ENCODE measurements around the gene MAZ.

MAZ gene

DNA sequence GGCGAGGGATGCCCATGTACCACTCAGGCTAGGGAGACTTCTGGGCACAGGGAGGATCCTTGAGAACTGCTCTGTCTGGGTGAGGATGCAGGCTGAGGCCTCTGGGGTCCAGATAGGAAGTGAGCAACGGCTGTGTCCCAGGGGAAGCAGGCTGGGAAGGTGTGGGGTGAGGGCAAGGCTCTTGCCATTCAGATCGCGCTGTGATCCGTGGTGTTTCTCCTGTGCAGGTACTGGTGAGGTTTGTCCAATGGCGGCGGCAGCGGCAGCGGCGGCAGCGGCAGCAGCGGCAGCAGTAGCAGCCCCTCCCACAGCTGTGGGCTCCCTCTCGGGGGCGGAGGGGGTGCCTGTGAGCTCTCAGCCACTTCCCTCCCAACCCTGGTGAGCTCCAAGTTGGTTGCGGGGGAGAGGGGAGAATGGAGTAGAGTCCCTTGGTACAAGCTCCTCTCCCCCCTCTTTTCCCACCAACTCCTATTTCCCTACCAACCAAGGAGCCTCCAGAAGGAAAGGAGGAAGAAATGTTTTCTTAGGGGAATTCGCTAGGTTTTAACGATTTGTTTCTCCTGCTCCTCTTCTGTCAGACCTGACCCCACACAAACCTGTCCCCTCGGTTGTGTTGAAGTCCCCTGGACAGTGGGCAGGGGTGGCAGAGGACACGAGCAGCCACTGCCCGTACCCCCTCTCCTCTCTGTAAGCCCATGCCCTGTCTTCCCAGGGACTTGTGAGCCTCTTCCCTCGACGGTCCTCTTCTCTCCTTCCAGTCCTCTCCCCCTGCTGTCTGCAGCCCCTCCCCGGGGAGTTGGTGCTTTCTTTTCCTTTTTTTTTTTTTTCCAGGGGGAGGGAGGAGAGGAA, 3.7 kb downstream of the MAZ start:
- DNase-seq (ENCODE audit: low read depth in 2 of 2): no peak

DNA sequence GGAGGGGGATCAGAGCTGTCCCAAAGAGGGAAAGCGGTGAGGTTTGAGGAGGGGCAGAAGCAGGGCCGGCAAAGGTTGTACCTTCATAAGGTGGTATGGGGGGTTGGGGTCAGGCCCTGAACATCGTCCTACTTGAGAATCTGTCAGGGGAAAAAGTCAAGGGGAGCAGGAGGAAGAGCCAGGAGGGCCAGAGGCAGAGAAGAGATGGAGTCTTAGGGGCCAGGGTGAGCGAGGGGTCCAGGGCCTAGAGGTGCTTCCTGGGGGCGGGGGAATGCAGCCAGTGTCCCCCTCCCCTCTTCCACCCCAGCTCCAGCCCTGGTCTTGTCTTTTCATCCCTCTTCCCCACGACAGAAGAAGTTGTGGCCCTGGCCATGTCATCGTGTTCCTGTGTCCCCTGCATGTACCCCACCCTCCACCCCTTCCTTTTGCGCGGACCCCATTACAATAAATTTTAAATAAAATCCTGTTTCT, 4.4 kb downstream of the MAZ start:
- DNase-seq (ENCODE audit: low read depth in 2 of 2): no peak

DNA sequence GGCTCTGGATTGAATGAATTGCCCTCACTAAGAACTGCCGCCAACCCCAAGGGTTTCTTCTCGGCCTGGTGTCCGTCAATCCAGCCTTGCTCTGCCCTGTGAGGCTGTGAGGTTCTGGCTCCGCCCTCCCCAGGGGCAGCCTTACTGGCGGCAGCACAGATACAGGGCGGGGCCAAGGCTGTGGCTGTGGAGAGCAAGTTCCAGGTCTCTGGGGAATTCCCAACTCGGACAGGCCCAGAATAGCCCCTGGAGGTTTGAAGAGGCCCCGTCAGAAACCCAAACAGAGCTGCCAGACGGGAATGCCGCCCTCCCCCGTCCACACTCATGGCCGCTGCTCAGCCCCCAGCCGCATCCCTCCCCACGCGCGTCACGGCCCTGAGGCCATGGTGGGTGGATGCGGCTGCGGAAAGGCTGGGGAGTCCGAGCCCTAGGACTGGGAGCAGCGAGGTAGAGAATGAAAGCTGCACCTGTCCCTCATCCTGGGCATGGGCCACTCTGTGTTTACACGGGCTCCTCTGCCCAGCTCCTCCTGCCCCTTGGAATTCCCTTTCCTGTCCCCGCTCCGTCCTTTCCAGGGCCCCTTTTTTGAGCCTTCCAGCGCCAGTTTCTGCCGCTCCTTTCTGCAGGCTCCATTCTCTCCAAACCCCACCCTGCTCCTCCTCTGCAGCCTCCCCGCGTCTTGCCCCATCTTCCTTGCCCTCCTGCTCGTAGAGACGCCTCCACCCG, 5.0 kb downstream of the MAZ start:
- no peak for DNase-seq (ENCODE audit: low read depth in 2 of 2)

DNA sequence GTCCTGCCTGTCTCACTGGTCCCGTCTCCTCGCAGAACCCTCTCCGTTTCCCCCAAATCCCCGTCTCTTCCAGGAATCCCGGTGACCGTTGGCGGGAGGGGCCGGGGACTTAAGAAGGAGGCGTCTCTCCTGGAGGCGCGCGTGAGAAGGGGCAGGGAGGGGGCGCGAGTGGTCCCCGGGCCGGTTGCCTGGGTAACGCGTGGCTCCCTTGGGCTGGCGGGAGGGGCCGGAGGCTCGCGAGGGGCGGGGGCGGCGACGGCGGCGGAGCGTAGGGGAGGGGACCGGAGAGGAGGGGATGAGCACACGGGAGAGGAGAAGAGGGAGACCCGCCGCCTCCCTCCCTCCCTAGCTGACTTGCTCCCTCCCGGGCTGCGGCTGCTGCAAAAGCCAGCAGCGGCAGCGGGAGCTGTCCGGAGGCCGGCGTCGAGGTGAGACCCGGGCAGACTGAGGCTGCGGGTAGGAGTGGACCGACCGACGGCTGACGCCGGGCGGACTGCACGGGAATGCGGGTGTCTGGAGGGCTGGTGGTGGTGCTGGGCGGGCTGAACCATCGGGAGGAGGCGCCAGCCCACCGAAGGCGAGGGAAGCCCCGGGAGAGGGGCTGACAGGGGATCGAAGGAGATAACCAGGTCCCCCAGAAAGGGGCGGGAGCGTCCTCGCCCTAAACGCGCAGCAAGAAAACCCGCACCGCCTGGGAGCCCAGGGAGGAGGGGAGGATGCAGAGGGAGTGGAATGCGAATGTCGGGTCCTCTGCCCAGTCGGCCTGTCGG, 5.8 kb downstream of the MAZ start, which contains the start of gene PRRT2:
TSS of gene PRRT2 (plus strand) at position 298 of the 770 bp plus-strand sequence. CDS start 862 bp downstream, outside the sequence.
- DNase-seq (ENCODE audit: low read depth in 2 of 2): no peak

DNA sequence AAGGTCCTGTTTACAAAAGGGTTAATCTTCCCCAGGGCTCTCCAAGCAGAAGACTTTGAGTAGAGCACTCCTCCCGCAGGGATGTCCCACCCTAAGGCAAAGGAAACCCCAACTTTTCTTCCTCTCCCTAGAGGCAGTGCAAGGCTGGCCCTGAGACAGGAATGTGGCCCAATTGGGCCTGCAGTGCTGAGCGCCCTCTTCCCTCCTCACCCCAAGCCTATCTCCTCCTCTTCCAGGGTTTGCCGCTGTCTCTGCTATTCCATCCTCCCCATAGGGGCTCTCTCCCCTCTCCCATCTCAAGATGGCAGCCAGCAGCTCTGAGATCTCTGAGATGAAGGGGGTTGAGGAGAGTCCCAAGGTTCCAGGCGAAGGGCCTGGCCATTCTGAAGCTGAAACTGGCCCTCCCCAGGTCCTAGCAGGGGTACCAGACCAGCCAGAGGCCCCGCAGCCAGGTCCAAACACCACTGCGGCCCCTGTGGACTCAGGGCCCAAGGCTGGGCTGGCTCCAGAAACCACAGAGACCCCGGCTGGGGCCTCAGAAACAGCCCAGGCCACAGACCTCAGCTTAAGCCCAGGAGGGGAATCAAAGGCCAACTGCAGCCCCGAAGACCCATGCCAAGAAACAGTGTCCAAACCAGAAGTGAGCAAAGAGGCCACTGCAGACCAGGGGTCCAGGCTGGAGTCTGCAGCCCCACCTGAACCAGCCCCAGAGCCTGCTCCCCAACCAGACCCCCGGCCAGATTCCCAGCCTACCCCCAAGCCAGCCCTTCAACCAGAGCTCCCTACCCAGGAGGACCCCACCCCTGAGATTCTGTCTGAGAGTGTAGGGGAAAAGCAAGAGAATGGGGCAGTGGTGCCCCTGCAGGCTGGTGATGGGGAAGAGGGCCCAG, 6.7 kb downstream of the MAZ start:
- DNase-seq (ENCODE audit: low read depth in 2 of 2): no peak

DNA sequence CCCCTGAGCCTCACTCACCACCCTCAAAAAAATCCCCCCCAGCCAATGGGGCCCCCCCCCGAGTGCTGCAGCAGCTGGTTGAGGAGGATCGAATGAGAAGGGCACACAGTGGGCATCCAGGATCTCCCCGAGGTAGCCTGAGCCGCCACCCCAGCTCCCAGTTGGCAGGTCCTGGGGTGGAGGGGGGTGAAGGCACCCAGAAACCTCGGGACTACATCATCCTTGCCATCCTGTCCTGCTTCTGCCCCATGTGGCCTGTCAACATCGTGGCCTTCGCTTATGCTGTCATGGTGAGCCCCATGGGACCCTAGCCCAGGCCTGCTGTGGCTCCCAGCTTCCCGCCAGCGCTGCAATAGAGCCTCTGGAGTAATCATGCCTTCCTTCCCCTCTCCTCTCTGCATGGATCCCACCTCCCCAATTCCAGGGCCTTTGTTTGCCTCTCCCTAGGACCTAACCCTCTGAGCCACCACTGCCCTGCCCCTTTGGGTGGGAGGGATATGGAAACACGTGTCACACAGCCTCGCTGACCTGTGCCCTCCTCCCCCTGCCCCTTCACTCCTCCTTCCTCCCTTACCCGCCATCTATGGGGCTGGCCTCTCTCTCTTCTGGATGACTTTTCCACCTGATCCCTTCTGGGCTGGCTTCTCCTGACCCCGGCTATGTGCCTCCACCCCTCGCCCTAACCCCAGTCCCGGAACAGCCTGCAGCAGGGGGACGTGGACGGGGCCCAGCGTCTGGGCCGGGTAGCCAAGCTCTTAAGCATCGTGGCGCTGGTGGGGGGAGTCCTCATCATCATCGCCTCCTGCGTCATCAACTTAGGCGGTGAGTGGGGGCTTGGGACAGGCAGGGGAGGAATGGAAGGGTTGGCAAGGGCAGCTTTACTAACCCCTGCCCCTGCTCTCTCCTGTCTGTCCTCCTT, 7.6 kb downstream of the MAZ start:
- DNase-seq (ENCODE audit: low read depth in 2 of 2): no peak

DNA sequence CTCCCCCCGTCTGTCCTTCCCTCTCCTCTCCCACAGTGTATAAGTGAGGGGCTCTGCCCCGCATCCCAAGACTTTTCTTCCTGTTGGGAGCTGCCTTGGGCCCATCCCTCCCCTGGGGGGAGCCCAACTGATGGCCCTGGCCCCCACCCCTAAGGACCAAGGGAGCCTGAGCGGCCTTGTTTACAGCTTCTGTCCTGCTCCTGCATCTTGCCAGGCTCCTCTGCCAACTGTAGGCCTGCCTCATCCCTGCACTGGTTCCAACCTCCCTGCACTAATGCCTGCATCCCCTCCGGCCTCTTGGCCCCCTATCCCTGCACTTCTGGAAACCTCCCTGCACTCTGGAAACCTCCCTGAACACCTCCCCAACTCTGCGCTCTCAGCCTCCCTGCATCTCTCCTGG, 8.3 kb downstream of the MAZ start:
- no peak for DNase-seq (ENCODE audit: low read depth in 2 of 2)

DNA sequence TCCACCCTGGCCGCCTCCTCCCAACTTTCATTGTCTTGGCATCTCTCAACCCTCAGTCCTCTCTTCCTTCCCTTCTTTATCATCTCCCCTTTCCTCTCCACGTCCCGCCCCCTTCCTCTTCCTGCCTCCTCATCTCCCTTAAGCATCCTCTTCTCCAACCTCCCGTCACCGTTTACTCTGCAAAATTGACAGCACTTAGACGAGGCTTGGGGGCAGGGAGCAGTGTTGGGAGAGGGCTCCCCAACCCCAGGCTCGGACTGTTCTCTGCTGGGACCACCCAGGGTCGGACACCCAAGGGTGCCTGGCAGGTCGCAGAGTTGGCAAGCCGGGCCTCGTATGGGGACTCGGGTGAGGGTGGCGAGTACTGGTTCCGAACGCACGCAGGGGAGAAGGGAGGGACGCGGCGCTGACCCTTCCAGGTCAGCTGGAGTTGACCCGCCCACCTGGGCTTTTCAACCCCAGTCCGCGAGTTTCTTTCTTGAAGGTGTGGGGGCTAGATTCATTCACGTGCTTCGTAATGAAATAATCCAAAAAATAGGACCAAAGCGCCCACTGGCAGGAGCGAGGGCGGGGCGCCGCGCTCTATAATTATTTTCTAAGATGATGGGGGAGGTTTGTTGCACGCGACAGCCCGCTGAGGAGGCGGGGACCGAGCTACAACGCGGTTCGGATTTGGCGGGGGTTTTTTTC, 8.8 kb downstream of the MAZ start:
- no peak for DNase-seq (ENCODE audit: low read depth in 2 of 2)

DNA sequence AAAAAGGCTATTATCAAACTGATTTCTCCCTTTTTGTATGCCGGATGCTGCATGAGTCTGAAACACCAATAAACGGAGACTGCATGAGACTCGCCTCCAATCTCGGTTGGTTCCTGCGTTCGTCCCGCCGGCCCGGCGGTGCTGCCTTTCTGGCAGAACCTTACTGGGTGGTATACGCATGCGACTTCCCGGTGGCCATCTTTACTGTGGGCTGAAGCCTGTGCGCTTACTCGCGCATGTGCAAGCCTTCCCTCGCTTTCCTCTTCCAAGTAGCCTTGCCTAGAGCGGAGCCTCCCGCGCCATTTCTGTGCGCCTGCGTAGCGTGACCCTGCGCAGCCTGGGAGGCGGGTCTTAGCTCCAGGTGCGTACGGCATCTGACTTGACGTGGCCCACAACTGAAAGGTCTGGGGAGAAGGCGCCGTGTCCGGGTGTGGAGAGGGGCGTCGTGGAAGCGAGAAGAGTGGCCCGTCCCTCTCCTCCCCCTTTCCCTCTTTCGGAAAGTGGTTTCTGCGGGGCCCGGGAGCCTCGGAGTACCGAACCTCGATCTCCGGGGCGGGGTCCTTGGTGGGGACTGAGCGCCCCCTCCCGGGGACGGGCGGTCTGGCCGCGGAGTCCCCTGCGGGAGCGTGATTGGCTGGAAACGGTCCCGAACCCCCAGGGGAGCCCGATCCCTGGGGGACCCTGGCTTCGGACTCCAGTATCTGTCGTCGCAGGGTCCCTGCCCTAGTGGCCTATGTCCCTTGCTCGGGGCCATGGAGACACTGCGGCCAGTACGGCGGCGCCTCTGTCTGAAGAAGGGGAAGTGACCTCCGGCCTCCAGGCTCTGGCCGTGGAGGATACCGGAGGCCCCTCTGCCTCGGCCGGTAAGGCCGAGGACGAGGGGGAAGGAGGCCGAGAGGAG, 9.7 kb downstream of the MAZ start, which contains the start of gene PAGR1:
TSS of gene PAGR1 (plus strand) at position 360 of the 901 bp plus-strand sequence. CDS start at position 734, 374 bp downstream.
- peak; percentile 96 to 97 for DNase-seq (ENCODE audit: low read depth in 2 of 2)

DNA sequence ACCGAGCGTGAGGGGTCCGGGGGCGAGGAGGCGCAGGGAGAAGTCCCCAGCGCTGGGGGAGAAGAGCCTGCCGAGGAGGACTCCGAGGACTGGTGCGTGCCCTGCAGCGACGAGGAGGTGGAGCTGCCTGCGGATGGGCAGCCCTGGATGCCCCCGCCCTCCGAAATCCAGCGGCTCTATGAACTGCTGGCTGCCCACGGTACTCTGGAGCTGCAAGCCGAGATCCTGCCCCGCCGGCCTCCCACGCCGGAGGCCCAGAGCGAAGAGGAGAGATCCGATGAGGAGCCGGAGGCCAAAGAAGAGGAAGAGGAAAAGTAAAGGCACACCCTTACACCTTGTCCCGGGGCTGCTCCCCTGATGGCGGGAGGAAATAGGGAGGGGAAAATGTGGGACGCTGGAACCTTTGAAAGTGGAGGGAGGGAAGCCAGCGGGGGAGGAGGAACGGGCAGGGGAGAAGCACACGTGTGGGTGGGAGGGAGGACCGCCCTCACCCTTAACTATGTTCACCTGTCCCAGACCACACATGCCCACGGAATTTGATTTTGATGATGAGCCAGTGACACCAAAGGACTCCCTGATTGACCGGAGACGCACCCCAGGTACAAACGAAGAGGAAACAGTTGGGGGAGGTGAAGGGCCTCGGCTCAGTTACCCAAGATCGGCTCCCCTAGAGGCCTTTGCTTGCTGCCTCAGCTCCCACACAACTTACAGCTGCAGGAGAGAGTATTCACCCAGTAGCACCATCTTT, 10.5 kb downstream of the MAZ start:
- no peak for DNase-seq (ENCODE audit: low read depth in 2 of 2)

DNA sequence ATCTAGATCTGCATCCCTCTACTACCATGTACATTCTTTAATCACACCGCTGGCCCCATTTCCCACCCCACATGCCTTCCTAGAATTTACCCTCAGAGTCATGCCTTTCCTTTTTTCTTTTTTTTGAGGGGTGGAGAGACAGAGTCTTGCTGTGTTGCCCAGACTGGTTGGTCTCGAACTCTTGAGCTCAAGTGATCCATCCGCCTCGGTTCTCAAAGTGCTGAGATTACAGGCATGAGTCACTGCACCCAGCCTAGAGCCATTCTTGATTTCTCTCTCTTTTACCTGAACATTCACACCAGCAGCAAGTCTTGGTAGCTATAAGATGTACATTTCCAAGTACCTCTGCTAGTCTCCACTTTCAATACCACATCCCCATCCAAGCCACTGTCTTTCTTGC, 11.8 kb downstream of the MAZ start:
- DNase-seq (ENCODE audit: low read depth in 2 of 2): no peak

DNA sequence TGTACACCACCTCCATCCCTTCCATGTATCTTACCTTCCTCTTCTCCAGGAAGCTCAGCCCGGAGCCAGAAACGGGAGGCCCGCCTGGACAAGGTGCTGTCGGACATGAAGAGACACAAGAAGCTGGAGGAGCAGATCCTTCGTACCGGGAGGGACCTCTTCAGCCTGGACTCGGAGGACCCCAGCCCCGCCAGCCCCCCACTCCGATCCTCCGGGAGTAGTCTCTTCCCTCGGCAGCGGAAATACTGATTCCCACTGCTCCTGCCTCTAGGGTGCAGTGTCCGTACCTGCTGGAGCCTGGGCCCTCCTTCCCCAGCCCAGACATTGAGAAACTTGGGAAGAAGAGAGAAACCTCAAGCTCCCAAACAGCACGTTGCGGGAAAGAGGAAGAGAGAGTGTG, 13.2 kb downstream of the MAZ start:
- DNase-seq (ENCODE audit: low read depth in 2 of 2): no peak

DNA sequence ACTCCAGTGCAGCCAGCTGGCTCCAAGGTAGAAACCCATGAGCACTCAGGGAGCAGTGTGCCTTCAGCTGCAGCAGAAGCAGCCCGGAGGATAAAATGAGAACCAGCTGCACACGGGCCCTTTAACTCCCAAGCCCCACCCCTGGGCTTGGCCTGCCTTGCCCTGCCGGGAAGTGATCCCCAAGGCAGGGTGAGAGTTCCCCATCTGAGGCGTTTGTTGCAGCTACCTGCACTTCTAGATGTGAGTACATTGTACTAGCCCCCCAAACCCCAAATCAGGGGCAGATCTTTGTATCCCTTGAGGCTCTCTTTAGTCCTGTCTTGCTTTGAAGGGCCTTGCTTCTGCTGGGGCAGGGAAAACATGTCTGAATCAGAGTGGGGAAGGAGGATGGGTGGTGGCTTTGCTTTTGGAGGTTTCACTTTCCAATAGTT, 14.0 kb downstream of the MAZ start, which contains the start of gene MVP:
TSS of gene MVP (plus strand) at position 192 of the 431 bp plus-strand sequence. CDS start 10,088 bp downstream, outside the sequence.
- DNase-seq (ENCODE audit: low read depth in 2 of 2): no peak

DNA sequence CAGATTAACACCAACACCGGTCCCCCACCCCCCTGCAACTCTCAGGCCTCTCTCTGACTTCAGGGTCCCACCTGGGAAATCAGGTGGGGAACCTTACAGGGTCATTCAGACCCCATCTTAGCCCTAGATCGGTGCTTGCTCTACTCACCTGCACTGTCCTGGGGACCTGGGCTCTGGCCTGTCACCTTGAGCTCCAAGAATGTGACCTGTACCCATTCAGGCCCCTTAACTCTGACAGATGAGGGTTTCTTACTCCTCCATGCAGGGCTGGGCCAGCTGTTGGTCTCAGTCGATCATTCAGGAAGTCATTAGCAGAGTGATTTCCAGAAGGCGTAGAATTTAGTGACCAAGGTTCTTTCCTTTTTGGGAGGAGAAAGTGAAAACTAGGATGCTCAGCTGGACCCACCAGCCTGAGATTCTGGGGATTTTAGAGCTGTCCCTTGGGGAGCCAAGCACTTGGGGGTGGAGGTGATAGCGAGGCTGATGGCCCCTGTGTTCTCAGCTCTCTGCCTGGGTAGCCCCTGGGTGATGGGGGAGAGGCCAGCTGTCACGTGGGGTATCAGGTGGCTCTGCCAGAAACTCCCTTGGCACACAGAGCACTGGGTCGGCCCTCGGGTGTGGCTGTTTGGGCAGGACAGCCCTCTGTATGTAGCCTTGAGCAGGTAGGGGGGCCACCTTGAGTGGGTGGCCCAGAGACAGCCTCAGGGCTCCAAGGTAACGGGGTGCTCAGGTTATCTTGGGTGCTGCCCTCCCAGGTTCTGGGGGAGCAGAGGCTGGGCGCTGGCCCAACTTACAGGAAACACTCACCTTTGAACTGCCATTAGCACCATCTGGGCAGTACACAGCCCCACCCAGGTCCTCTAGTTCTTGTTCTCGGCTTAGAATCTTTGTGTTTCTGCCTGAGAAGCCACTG, 14.7 kb downstream of the MAZ start:
- no peak for DNase-seq (ENCODE audit: low read depth in 2 of 2)

DNA sequence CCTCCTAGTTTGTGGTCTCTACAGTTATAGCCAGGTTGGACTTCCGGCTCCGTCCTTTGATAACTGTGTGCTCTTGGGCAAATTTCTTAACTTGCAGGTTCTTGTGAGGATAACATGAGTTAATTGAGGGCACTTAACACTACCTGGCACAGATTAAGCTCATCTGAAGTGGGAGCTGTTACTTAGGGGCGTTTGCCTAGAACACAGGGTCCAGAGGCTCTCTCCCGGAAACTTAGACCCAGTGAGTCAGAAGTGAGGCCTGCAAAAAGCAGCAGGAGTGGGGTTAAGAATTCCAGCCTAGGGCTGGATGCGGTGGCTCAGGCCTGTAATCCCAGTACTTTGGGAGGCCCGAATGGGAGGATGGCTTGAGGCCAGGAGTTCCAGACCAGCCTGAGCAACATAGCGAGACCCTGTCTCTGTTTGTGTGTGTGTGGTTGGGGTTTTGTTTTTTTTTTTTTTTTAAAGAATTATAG, 15.3 kb downstream of the MAZ start:
- DNase-seq (ENCODE audit: low read depth in 2 of 2): no peak

DNA sequence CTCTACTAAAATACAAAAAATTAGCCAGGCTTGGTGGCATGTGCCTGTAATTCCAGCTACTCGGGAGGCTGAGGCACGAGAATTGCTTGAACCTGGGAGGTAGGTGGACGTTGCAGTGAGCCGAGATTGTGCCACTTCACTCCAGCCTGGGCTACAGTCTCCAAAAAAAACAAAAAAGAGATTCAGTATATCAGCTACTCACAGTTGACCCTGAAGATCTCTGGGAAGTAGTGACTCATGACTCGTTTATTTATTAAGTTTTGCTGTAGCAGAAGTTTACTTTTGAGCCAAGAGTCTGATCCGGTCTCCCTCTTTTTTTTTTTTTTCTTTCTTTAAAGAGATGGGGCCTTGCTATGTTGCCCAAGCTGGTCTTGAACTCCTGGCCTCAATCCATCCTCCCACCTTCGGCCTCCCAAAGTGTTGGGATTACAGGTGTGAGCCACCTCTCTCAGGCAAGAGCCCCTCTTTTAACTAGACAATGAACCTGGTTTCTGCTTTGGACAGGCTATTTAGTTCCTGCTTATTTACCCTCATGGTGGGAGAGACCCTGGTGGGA, 18.3 kb downstream of the MAZ start:
- DNase-seq (ENCODE audit: low read depth in 2 of 2): no peak

Data from stimulated activated CD8-positive, alpha-beta memory T cell treated with anti-CD3 and anti-CD28 coated beads, Interleukin-15, amount 100 ng/mL, for 4 hours (primary cell).